MM.1S (cell line): ENCODE measurements around the gene F2RL3.

Experiments used
- DNase-seq: peaks from one replicate; pipeline ENCODE4 v3.0.0-alpha.2; 2015
- H2AFZ ChIP-seq: fragments of 300-600 bp; sonication (generic); 2 replicates; pipeline ENCODE4 v1.6.0; 2016; ENCODE audit warnings: antibody characterized with exemption, low read length
- H3F3A ChIP-seq: fragments of 300-600 bp; sonication (generic); 2 replicates; pipeline ENCODE4 v1.6.1; 2016; ENCODE audit warnings: mild to moderate bottlenecking, antibody characterized with exemption, low read length, moderate library complexity, mixed read lengths; ENCODE audit not compliant: insufficient read depth
- H3K27ac ChIP-seq: fragments of 300-600 bp; sonication (generic); 2 replicates; pipeline ENCODE4 v1.5.1; 2016; ENCODE audit warnings: mild to moderate bottlenecking, low read length
- H3K27me3 ChIP-seq: fragments of 300-600 bp; sonication (generic); replicated peaks from 2 replicates; pipeline ENCODE4 v1.6.0; 2016; ENCODE audit warnings: low read length; ENCODE audit not compliant: insufficient read depth
- H3K36me3 ChIP-seq: fragments of 300-600 bp; sonication (generic); replicated peaks from 2 replicates; pipeline ENCODE4 v1.6.1; 2016; ENCODE audit warnings: mild to moderate bottlenecking, low read length, mixed read lengths; ENCODE audit not compliant: insufficient read depth
- H3K4me1 ChIP-seq: fragments of 300-600 bp; sonication (generic); 2 replicates; pipeline ENCODE4 v1.6.1; 2016; ENCODE audit warnings: low read length, mixed read lengths
- H3K4me2 ChIP-seq: fragments of 300-600 bp; sonication (generic); 2 replicates; pipeline ENCODE4 v1.6.0; 2016; ENCODE audit warnings: low read depth, low read length
- H3K4me3 ChIP-seq: fragments of 300-600 bp; sonication (generic); 2 replicates; pipeline ENCODE4 v1.5.1; 2016; ENCODE audit warnings: low read length, mixed read lengths
- H3K79me2 ChIP-seq: fragments of 300-600 bp; sonication (generic); 2 replicates; pipeline ENCODE4 v1.6.1; 2016; ENCODE audit warnings: mixed run types, low read length, mixed read lengths
- H3K9ac ChIP-seq: fragments of 300-600 bp; sonication (generic); 2 replicates; pipeline ENCODE4 v1.6.1; 2016; ENCODE audit warnings: low read length, mixed read lengths
- H3K9me2 ChIP-seq: fragments of 300-600 bp; sonication (generic); replicated peaks from 2 replicates; pipeline ENCODE4 v1.6.1; 2016; ENCODE audit warnings: mild to moderate bottlenecking, low read length, mixed read lengths; ENCODE audit not compliant: insufficient read depth
- H3K9me3 ChIP-seq: fragments of 300-600 bp; sonication (generic); replicated peaks from 2 replicates; pipeline ENCODE4 v1.6.1; 2016; ENCODE audit warnings: mild to moderate bottlenecking, low read length, mixed read lengths; ENCODE audit not compliant: insufficient read depth
- H4K20me1 ChIP-seq: fragments of 300-600 bp; sonication (generic); 2 replicates; pipeline ENCODE4 v1.6.1; 2016; ENCODE audit warnings: mild to moderate bottlenecking, low read length, moderate library complexity, mixed read lengths; ENCODE audit not compliant: insufficient read depth
- CTCF ChIP-seq: fragments of 300-600 bp; sonication (generic); IDR thresholded peaks from 2 replicates; pipeline ENCODE4 v1.5.1; 2016; ENCODE audit warnings: antibody characterized with exemption, low read length, mixed read lengths
- EZH2 ChIP-seq: fragments of 300-600 bp; sonication (generic); optimal IDR thresholded peaks from 2 replicates; pipeline ENCODE3; 2017; ENCODE audit warnings: low read depth, mild to moderate bottlenecking, antibody characterized with exemption, low read length, mixed read lengths
- EZH2phosphoT487 ChIP-seq: fragments of 300-600 bp; sonication (generic); IDR thresholded peaks from 2 replicates; pipeline ENCODE4 v1.6.1; 2018; ENCODE audit warnings: antibody characterized with exemption, low read length

Gene F2RL3

DNA sequence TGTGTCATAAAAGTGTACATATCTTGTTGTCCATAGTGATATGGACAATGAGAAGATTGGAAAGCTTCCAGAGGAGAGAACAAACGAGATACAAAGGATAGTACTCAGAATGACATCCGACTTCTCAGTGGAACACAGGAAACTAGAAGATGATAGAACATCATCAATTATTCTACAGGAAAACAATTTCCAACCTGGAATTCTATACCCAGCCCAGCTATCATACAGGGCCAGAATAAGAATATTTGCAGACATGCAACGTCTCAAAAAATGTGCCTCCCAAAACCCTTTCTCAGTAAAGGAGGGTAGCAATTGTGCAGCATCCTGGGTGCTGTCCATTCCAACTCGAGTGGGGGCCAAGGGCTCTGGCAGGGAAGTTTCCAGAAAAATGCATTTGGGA lies 24.0 kb downstream of the F2RL3 start:
- TF ChIP-seq EZH2, result no peak
- TF ChIP-seq CTCF, result no peak
- no peak for TF ChIP-seq EZH2phosphoT487
- Histone ChIP-seq H4K20me1 (no peaks in the 10 kb centered on the region), H3K36me3 (no peaks in the 10 kb centered on the region), H3K9ac (no peak overlapping the region), H3K79me2 (no peaks in the 10 kb centered on the region), H3K27ac (no peak overlapping the region), H3K4me3 (no peak overlapping the region), H3K9me3 (no peaks in the 10 kb centered on the region), H2AFZ (no peak overlapping the region), H3K9me2 (no peaks in the 10 kb centered on the region), H3F3A (no peaks in the 10 kb centered on the region), H3K4me2 (no peak overlapping the region), H3K4me1 (no peaks in the 10 kb centered on the region), H3K27me3 (peaks cover 68% of the 10 kb centered on the region)
- no peak for DNase-seq

- Histone ChIP-seq H4K20me1 (no peaks in the 10 kb centered on the region), H3K79me2 (no peaks in the 10 kb centered on the region), H3K4me2 (no peak overlapping the region), H3F3A (no peaks in the 10 kb centered on the region), H3K4me3 (no peak overlapping the region), H3K9me2 (no peaks in the 10 kb centered on the region), H3K9me3 (no peaks in the 10 kb centered on the region), H2AFZ (no peak overlapping the region), H3K27ac (no peak overlapping the region), H3K36me3 (no peaks in the 10 kb centered on the region), H3K27me3 (peaks cover 73% of the 10 kb centered on the region), H3K9ac (no peak overlapping the region), H3K4me1 (no peaks in the 10 kb centered on the region)
- DNase-seq, result no peak
- TF ChIP-seq CTCF (no peak), EZH2 (no peak), EZH2phosphoT487 (no peak)
Observed at GRCh38 chr19:16914421-16914820, 25.6 kb downstream of the F2RL3 start.

DNA sequence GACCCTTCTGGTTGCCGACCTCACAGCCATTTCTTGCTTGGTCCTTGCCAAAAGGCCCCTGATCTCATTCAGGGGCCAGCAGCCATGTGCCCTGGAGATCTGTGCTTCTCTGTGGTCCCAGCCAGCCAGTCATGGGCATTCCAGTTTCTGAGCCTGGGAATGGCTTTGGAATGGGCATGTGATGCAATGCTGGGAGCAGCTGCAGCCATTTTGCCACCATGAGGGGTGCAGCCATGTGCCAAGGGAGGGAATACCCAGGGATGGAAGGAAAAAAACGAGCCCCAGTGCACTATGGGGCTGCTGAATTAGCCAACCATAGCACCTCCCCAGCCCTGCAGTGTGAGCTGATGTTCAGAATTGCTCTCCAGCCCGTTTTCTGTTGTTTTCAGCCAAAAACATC lies 26.3 kb downstream of the F2RL3 start:
- Histone ChIP-seq H3K4me3 (no peak overlapping the region), H3K27me3 (peaks cover 79% of the 10 kb centered on the region), H4K20me1 (no peaks in the 10 kb centered on the region), H3K4me1 (no peaks in the 10 kb centered on the region), H3K36me3 (no peaks in the 10 kb centered on the region), H3K79me2 (no peaks in the 10 kb centered on the region), H3K27ac (no peak overlapping the region), H2AFZ (no peak overlapping the region), H3K9ac (no peak overlapping the region), H3K9me2 (no peaks in the 10 kb centered on the region), H3K9me3 (no peaks in the 10 kb centered on the region), H3K4me2 (no peak overlapping the region), H3F3A (no peaks in the 10 kb centered on the region)
- TF ChIP-seq CTCF (no peak), EZH2phosphoT487 (no peak), EZH2 (no peak)
- DNase-seq, result no peak
